Muscle of arm (tissue), 12 donors: ENCODE measurements around the gene RPS6KB2. TPM values are rescaled to one million over a fixed set of nuclear protein-coding genes. Genes with fewer than 3 reads are reported as not detected.

ENCODE experiments used
- DNase-seq: peaks from one replicate; pipeline ENCODE4 v3.0.0-alpha.2; 2013
- polyA plus RNA-seq, 12 donors: library from polyadenylated mRNA; unstranded; fragments of 120-200 nt; gene quantifications; one replicate each; pipeline ENCODE4 v1.2.1, GENCODE V29; 2013; ENCODE audit not compliant: insufficient read length in 12 of 12

RPS6KB2 gene
- polyA plus RNA-seq, 12 donors: 29.4 to 60.0 (median 32.1) TPM; not detected in 1

- no peak for DNase-seq
Measured at GRCh38 chr11:67440229-67441097, 12.2 kb downstream of the RPS6KB2 start.

DNA sequence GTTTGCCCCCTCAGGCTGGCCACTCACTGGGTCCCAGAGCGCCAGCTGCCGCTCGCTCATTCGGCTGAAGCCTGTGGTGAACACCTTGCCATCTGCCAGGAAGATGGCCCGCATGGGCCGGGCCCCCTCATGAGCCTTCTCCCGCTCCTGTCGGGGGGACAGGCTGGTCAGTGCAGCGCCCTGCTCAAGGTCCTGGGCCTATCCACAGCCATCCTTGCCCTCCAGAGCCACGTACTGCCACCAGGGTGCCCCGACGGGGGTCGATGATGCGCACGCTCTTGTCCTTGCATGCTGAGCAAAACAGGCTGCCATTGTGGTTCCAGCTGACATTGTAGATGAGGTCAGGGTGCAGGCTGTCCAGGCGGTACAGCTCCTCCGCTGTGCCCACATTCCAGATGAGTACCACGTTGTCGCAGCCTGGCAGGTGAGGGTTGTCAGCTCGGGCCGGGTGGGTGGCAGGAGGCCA, 12.8 kb downstream of the RPS6KB2 start:
- DNase-seq: no peak

DNA sequence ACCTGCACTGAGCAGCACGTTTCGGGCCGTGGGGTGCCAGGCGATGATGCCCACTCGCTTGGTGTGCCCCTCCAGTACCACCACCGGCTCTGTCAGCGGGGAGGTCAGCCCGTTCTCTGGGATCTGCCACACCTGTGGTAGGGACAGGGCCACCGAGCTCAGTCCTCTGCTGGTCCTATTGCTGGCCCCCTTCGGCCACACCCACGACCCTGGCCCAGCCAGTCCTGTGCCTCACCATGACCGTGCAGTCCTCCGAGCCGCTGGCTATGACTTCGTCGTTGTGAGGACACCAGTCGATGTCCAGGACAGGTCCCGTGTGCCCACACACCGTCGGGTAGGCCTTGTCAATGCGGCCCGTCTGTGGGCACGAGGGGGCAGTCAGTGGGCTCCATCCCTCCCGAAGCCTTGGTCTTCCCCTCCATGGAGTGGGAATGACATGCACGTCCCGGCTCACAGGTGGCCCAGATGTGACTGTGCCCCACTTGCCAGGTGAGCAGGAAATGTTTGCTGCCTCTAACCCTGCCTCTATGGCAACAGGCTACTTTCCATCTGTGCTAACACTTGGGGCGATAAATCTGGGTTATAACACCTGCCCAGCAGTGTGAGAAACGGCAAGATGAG, 13.5 kb downstream of the RPS6KB2 start:
- DNase-seq: no peak

DNA sequence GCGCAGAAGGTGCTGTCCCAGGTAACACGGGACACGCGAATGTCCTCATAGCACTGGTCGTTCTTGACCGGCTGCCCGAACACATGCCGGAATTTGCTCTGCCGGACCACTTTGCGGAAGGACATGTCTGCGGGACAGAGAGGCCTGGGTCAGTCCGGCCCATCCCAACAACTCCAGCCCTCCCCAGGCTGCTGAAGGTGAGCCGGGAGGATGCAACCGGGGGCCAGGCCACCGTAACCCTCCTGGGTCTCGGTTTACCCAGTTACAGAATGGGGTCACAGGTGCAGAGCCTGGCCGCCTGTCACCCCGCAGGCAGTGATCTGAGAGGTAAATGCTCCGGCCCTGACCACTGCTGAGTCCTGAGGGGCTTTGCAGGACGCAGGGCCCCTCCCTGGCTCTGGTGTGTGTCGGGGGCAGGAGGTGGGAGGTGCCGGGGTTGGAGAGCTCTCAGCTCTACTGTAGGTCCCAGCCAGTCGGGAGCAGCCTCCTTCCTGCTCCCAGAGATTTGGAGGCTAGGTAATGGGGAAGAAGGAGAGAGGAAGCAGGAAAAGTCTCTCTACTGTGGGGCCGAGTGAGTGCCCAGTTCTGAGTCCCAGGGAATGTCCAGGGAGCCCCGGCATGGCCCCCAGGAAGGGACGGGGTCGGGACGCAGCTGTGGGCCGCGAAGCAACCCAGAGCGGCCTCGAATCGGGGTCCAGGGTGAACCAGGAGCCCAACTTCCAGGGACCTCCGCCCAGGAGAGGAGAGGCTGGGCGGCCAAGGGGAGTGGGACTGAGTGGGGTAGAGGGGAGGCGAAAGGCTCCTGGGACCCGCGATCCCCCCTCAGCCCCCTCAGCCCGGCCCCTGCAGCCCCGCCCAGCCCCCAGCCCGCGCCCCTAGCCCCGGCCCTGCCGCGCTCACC, 14.5 kb downstream of the RPS6KB2 start:
- DNase-seq: no peak

GRCh38 chr11:67445515-67445914, 17.2 kb downstream of the RPS6KB2 start:
- DNase-seq: no peak

DNA sequence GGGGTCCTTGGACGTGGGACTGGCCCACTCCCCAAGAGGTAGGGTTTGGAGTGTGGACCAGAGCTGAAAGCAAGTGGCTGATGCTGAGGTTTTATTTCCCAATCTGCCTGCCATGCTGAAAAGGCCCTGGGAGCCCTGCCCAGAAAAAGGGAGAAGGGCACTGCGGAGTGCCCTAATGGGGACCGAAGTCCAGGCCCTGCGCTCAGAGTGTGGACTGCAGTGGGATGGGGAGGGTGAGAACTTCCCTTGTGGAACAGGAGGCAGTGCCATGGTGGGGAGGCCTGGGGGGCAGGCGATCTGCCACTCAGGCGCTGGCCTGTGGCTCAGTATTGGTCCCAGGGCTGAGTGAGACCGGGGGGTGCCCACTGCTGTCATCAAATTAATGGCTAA, 19.9 kb downstream of the RPS6KB2 start:
- no peak for DNase-seq

DNA sequence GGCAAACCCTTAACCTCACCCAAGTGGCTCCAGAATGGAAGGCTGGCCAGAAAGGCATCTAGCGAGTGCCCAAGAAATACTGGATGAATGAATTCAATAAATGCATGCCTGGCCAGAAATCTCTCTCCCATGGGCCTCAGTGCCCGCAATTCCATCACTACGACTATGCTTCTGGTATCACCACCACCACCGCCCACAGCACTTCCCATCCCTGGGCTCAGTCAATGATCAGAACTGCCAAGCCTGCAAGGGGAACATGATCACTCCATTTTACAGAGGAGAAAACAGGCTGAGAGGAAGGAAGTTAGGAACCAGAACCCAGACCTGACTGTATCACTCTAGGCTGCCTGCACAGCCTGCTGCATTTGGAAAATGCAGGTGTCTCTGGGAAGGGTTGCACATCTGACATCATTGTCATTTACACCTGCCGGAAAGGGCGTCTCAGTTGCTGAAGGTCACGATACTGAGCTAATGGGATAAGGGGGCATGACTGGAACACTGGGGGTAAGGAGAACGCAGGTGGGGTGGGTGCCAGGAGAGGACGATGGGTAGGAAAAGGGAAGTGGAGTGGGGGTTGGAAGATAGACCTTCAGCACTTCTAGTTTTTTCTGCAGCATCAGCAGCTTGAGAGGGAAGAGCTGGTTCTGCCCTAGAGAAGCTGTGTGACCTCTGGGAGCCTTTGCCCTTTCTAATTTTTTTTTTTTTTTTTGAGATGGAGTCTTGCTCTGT, 21.0 kb downstream of the RPS6KB2 start:
- DNase-seq: no peak

- DNase-seq: no peak
Measured at GRCh38 chr11:67450796-67451657, 22.7 kb downstream of the RPS6KB2 start.

GRCh38 chr11:67451658-67451976, 23.3 kb downstream of the RPS6KB2 start:
- DNase-seq: no peak

- DNase-seq: no peak
Measured at GRCh38 chr11:67452141-67452952, 24.1 kb downstream of the RPS6KB2 start, which contains the start of gene GPR152. Gene GPR152, minus strand, starts transcription at chr11:67452729. Its CDS starts 5 bp downstream, at chr11:67452724.

DNA sequence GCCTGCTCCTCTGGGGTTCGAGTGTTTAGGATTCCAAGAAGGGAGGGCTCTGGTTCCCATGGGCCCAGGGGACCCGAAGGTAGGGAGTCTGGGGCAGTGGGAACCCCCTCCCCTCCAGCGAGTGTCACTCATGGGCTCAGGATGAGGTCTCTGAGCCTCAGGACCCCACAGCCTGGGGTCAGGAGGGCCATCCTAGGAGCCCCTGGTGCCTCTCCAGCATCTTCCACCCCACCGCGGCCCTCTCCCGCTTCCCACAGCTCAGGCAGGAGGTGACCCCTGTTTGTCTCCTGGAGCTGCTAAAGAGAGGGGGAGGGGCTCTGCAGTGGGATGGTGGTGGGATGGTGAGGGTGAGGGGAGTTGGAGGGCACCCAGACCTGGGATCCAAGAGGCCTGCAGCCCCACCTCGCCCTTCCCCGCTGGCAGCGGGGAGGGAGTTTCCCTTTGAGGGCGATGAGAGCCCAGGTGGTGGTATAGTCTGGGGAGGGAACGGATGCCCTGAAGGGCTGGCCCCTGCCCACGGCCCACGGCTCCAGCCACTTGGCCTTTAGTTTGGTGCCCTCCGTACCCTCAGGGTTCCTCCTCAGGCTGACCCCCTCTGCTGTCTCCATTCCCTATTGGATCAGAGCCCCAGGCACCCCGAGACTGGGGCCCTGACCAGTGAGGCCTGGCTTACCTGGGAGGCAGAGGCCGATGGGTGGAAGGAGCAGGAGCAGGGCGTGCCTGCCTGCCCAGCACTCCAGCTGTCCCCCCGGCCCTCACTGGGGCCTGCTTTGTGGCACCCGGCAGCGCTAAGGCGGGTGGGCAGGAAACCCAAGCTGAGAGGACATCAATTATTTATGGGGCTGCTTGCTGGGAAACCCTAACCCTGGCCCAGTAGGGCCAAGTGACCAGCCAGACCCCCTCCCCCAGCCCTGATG, 25.8 kb downstream of the RPS6KB2 start:
- no peak for DNase-seq

- no peak for DNase-seq
Measured at GRCh38 chr11:67455054-67455453, 26.8 kb downstream of the RPS6KB2 start, which contains the start of gene CABP4. Gene CABP4, plus strand, starts transcription at chr11:67455354. Its CDS starts 70 bp downstream, at chr11:67455424.

DNA sequence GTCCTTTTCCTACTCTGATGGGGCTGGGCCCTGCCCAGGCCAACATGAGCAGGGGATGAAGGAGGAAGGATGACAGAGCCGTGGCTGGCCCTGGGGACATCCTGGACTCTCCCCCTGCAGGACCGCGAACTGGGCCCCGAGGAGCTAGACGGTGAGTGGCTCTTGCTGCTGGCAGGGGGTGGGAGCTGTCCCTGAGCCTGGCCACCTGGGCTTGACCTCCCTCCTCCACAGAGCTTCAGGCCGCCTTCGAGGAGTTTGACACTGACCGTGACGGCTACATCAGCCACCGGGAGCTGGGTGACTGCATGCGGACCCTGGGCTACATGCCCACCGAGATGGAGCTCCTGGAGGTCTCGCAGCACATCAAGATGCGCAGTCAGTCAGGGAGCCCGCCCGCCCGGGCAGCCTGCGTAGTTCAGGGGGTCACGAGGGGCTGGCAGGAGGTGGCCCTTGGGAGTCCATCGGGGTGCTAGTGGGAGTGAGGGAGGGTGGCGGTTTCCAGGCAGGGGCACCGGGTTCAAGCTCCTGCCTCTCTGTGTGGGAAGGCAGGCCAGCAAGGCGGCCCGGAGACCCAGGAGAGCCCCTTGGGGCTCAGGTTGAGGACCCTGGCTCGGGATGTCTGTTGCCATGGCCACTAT, 27.9 kb downstream of the RPS6KB2 start:
- no peak for DNase-seq

DNA sequence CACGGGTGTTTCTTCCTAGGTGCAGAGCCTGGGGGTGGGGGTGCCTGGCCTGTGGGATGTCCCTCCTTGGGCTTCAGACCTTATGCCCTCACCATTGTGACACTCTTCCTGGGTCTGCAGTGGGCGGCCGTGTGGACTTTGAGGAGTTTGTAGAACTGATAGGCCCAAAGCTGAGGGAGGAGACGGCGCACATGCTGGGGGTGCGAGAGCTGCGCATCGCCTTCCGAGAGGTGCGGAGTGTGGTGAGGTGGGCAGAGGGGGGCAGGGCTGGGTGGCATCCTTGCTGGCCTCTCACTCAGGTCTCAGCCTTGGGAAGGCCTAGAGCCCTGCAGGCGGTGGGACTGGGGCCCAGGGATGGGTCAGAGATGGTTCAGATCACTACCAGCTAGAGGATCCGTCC, 29.2 kb downstream of the RPS6KB2 start:
- DNase-seq: no peak

DNA sequence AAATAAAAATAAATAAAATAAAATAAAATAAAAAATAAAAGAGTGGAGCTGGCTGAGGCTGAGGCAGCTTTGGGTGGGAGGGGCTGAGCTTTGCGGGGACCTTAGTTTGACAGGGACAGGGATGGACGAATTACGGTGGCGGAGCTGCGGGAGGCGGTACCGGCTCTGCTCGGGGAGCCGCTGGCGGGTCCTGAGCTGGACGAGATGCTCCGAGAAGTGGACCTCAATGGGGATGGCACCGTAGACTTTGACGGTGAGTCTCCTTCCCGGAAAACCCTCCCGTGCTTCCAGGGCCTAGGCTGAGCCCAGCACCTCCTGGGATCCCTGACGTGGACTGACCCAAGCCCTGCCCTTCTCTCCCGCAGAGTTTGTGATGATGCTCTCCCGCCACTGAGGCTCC, 30.0 kb downstream of the RPS6KB2 start:
- DNase-seq: no peak

DNA sequence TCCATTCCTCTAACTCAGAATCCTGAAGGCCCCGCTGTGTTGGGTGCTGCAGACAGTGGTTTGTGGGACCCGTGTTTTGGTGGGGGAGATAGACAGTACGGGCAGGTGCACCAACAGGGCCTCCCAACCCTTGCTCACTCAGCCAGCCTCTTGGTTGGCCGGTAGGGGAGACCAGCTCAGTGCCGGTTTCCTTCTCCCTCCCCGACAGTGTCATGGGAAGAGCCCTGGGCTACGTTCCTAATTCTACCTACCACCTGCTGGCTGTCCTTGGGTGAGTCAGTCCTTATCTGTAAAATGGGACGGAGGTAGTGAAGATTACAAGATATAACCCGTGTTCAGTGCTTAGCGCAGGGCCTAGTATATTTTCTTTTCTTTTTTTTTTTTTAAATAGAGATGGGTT, 34.9 kb downstream of the RPS6KB2 start:
- no peak for DNase-seq

GRCh38 chr11:67463680-67464410, 35.6 kb downstream of the RPS6KB2 start:
- no peak for DNase-seq
